Hepatocyte (in vitro differentiated cells): Measurements from ENCODE around the gene SERPINI2.

ENCODE experiments used
- EZH2 ChIP-seq: fragments of 200-600 bp; sonication (generic); IDR thresholded peaks from 2 replicates; pipeline ENCODE4 v1.6.1; 2016; ENCODE audit warnings: antibody characterized with exemption, mild to moderate bottlenecking, borderline replicate concordance
- EZH2phosphoT487 ChIP-seq: fragments of 200-600 bp; sonication (generic); IDR thresholded peaks from one replicate; pipeline ENCODE4 v1.6.1; 2018; ENCODE audit warnings: antibody characterized with exemption, mild to moderate bottlenecking, low read depth, moderate library complexity; ENCODE audit not compliant: unreplicated experiment, severe bottlenecking
- TF ChIP-seq, protein P1 (sequence below): fragments of 200-600 bp; sonication (generic); IDR thresholded peaks from 2 replicates; pipeline ENCODE4 v1.5.1; 2016; ENCODE audit warnings: antibody characterized with exemption, mild to moderate bottlenecking; ENCODE audit not compliant: poor library complexity

- TF ChIP-seq, protein P1, sequence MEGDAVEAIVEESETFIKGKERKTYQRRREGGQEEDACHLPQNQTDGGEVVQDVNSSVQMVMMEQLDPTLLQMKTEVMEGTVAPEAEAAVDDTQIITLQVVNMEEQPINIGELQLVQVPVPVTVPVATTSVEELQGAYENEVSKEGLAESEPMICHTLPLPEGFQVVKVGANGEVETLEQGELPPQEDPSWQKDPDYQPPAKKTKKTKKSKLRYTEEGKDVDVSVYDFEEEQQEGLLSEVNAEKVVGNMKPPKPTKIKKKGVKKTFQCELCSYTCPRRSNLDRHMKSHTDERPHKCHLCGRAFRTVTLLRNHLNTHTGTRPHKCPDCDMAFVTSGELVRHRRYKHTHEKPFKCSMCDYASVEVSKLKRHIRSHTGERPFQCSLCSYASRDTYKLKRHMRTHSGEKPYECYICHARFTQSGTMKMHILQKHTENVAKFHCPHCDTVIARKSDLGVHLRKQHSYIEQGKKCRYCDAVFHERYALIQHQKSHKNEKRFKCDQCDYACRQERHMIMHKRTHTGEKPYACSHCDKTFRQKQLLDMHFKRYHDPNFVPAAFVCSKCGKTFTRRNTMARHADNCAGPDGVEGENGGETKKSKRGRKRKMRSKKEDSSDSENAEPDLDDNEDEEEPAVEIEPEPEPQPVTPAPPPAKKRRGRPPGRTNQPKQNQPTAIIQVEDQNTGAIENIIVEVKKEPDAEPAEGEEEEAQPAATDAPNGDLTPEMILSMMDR, result no peak
- no peak for TF ChIP-seq EZH2
- no peak for TF ChIP-seq EZH2phosphoT487
Observed at GRCh38 chr3:167396075-167396474, 77.8 kb downstream of the SERPINI2 start.
